ENCODE measurements around the gene TNFRSF8.
"Not testable (repeated sequence)": the region's sequence is repeated elsewhere in the genome, so short reads cannot be mapped to it uniquely, and the experiment has no call there.

Gene TNFRSF8

DNA sequence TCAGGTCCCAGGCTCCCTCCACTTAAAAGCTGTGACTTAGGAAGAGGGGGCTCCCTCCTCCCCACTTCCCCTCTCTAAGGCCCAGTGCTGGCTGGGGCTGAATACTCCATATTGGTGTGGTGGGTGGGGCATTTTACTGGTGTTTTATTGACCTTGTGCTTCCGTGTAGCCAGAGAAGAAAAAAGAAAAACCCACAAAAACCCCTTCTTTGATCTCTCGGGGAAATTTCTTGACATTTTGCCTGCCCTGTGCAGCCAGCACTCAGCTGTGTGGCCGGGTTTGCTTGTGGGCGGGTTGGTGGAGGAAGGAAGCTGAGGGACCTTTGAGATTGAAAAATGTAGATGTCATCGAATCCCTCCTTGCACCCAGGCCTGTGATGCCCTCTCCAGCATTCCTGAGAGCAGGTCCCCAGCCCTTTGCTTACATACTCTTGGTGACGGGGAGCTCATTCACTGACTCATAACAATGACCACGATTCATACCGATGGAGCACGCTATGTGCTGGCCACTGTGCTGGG is 24.8 kb downstream of the TNFRSF8 start:
- no peak for DNase-seq (ENCODE audit: low read depth)

DNA sequence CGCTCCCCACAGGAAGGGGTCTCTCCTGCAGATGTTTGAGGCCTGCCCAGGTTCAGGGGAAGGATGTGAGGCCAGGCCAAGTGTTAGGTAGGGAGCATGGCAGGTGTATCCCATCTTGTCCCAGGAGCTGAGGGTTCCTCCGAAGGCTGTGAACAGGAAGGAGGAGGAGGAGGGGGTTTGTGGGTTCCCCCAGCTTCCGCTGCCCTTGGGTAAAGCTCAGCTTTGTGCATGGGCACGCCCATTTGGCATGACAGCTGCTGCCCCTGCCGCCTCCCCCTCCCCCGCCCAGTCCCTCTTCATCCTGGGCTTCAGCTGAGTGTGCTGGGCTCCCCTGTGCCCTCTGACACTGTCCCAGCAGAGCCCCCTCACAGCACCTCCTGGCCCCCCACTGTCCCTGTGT is 25.5 kb downstream of the TNFRSF8 start:
- no peak for DNase-seq (ENCODE audit: low read depth)

DNA sequence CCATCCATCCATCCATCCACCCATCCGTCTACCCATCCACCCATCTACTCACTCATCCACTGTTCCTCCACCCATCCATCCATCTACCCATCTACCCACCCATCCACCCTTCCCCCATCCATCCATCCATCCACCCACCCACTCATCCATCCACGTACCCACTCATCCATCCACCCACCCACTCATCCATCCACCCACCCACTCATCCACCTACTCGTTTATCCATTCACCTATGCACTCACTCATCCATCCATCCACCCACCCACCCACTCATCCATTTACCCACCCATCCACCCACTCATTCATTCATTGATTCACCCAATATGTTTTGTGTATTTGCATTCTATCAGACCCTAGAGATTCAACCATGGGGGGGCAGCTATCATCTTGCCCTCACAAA is 27.2 kb downstream of the TNFRSF8 start:
- DNase-seq (ENCODE audit: low read depth), result no peak

- no peak for DNase-seq (ENCODE audit: low read depth)
Observed at GRCh38 chr1:12091191-12091590, 28.1 kb downstream of the TNFRSF8 start.

GRCh38 chr1:12094180-12094579 is 31.1 kb downstream of the TNFRSF8 start:
- no peak for DNase-seq (ENCODE audit: low read depth)

- DNase-seq (ENCODE audit: low read depth), result peak; percentile 46
Observed at GRCh38 chr1:12095452-12096263, 32.6 kb downstream of the TNFRSF8 start.

DNA sequence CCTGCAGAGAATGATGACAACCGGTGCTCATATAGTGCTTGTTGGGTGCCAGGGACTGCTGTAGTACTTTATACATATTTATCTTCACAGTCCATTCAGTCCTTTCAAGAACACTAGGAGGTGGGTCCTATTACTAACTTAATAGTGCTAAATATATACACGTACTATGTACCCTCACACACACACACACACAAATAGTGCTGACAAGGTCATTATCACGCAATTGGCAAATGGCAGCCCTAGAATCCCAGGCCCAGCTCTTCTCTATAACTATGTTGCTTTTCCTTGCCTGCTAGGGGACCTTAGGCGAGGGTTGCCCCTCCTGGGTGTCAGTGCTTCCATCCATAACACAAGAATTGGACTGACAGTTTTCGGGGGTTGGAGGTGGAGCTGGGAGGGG is 33.5 kb downstream of the TNFRSF8 start:
- DNase-seq (ENCODE audit: low read depth), result no peak

DNA sequence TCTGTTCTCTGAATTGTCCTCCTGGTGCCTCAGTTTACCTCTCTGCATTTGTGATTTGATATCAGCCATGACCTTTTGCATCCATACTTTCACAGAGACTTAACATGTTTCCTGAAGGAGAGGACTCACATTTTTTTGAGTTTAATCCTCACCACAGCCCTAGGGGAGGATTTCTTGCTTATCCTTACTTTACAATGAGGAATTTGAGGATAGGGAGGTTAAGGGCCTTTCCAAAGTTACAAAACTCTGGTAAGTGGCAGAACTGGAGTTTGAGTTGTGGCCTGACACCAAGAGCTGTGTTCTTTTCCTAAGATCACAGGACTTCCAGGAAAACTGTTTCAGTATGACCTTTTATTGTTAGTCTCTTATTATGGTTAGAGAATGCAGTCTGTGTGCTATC is 34.2 kb downstream of the TNFRSF8 start:
- DNase-seq (ENCODE audit: low read depth), result peak; percentile 36

DNA sequence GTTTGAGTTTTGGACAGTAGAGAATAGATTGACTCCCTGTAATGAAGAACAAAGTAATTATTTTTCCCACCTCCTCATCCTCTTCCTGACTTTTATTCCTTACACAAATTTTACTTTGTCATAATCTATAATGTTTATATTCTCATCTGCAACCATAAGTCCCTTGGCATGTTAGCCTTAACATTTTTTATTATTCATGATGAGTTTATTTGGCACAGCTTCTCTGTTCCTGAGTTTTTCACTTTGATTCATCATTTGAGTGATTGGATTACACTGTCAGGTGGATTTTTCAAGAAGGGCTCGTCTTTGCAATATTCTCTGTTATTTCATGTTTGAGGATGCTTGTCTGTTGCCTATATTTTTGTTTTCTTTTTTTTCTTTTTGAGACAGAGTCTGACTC is 35.7 kb downstream of the TNFRSF8 start:
- DNase-seq (ENCODE audit: low read depth), result peak; percentile 33

- DNase-seq (ENCODE audit: low read depth), result no peak
Observed at GRCh38 chr1:12099610-12100009, 36.5 kb downstream of the TNFRSF8 start.

DNA sequence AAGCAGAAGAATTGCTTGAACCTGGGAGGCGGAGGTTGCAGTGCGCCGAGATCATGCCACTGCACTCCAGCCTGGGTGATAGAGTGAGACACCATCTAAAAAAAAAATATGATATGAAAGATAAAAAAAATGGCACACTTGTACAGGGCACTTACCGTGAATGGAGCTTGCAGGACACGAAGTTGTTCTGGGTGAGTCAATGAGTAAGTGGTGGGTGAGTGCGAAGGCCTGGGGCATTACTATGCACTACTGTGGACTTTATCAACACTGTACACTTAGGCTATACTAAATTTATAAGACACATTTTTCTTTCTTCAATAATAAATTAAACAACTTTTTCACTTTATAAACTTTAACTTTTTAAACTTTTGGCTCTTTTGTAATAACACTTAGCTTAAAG is 37.0 kb downstream of the TNFRSF8 start:
- DNase-seq (ENCODE audit: low read depth), result no peak

- not testable (repeated sequence) for DNase-seq (ENCODE audit: low read depth)
Observed at GRCh38 chr1:12101120-12101519, 38.0 kb downstream of the TNFRSF8 start.

- DNase-seq (ENCODE audit: low read depth), result no peak
Observed at GRCh38 chr1:12102066-12102465, 39.0 kb downstream of the TNFRSF8 start.

- DNase-seq (ENCODE audit: low read depth), result no peak
Observed at GRCh38 chr1:12104417-12104816, 41.3 kb downstream of the TNFRSF8 start.

DNA sequence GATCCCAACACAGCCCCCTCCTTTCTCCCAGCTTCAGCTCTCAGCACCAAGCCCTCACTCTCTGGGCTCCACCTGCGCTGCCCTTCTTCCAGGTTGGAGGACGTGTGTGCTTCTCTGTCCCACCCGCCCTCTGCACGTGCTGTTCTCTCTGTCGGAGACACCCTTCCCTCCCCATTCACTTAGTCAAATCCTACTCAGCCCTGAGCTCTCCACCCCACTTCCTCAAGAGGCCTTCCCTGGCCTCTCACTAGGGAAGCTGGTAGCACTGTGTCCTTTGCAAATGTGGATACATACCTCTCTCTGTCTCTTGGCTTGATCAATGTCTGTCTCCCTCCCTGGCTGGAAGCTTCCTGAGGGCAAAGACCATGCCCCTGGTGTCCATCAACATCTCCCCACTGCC is 43.0 kb downstream of the TNFRSF8 start:
- DNase-seq (ENCODE audit: low read depth), result no peak

GRCh38 chr1:12106861-12107260 is 43.8 kb downstream of the TNFRSF8 start:
- DNase-seq (ENCODE audit: low read depth), result not testable (repeated sequence)

DNA sequence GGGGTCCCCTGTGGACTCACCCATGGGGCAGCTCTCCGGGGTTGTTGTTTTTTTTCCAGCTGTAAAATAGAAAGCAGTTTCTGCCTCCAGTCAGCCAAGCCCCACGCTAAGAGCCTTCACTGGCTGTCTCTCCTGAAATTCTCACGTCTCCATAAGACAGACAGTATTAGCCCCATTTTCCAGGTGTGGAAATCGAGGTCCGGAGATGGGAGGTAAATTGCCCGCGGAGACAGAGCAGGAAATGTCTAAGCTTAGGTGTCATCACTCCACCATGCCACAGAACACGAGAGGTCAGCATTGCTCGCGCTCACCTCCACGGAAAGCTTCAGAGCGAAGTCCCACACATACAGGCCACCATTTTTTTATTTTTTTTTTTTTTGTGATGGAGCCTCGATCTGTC is 44.6 kb downstream of the TNFRSF8 start:
- DNase-seq (ENCODE audit: low read depth), result no peak

GRCh38 chr1:12109901-12110300 is 46.8 kb downstream of the TNFRSF8 start:
- no peak for DNase-seq (ENCODE audit: low read depth)

- DNase-seq (ENCODE audit: low read depth), result no peak
Observed at GRCh38 chr1:12111741-12112140, 48.6 kb downstream of the TNFRSF8 start.

- peak; percentile 64 for DNase-seq (ENCODE audit: low read depth)
Observed at GRCh38 chr1:12112711-12113161, 49.6 kb downstream of the TNFRSF8 start.

GRCh38 chr1:12113433-12114339 is 50.6 kb downstream of the TNFRSF8 start:
- peak; percentile 77 for DNase-seq (ENCODE audit: low read depth)

- no peak for DNase-seq (ENCODE audit: low read depth)
Observed at GRCh38 chr1:12114340-12114683, 51.2 kb downstream of the TNFRSF8 start.

DNA sequence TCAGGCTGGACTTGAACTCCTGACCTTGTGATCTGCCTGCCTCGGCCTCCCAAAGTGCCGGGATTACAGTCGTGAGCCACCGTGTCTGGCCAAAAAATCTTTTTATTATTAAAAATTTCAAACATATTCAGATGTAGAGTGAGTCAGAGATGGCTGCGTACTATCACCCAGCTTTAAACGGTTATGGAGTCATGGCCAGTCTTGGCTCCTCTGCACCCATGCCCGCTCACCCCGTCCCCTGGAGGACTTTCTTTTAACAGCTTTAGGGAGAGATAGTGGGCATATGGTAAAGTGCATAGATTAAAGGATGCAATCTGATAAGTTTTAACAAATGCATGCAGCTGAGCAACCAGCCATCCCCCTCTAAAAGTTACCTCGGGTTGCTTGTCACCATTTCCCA is 51.8 kb downstream of the TNFRSF8 start:
- no peak for DNase-seq (ENCODE audit: low read depth)

Data from iris pigment epithelial cell (primary cell).